HL-60/S4 (cell line): ENCODE data around the gene VPS37B.

ENCODE experiments used
- in situ Hi-C: fragments of 300-500 bp; cut with MboI; formaldehyde crosslinking; loops from 2 replicates; pipeline ENCODE4 v1.14.3; 2022; ENCODE audit warnings: low sequenced_read_pairs

VPS37B gene

DNA sequence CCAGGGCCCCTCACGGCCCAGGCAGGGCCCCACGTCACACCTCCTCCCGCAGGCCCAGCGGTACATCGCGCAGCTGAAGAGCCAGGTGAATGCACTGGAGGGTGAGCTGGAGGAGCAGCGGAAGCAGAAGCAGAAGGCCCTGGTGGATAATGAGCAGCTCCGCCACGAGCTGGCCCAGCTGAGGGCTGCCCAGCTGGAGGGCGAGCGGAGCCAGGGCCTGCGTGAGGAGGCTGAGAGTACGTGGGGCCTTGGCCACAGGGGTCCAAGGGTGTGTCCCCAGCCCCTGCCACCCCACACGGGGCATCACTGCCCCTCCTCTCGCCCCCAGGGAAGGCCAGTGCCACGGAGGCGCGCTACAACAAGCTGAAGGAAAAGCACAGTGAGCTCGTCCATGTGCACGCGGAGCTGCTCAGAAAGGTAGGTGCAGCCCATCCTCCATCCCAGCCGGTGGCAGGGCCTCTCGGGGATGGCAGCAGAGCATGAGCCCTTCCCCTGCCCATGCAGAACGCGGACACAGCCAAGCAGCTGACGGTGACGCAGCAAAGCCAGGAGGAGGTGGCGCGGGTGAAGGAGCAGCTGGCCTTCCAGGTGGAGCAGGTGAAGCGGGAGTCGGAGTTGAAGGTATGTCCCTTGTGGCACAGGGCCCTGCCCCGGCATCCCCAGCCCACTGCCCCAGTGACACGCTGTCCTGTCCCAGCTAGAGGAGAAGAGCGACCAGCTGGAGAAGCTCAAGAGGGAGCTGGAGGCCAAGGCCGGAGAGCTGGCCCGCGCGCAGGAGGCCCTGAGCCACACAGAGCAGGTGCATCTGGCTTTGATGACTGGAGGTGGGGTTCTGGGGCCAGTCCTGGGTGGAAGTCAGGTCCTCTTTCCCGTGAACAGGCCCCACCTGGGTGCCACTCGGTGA lies 39.7 kb downstream of the VPS37B start:
- in situ Hi-C loops: loop anchor here (10.0 to 25.0 kb wide), 2 partner anchors 99 to 381 kb away; partner anchors contain the start of genes MPHOSPH9 and MTRFR

- in situ Hi-C loops: loop anchor here (10.0 to 25.0 kb wide), 2 partner anchors 100 to 382 kb away; partner anchors contain the start of genes MPHOSPH9 and MTRFR
Observed at GRCh38 chr12:122855071-122855829, 40.7 kb downstream of the VPS37B start.

DNA sequence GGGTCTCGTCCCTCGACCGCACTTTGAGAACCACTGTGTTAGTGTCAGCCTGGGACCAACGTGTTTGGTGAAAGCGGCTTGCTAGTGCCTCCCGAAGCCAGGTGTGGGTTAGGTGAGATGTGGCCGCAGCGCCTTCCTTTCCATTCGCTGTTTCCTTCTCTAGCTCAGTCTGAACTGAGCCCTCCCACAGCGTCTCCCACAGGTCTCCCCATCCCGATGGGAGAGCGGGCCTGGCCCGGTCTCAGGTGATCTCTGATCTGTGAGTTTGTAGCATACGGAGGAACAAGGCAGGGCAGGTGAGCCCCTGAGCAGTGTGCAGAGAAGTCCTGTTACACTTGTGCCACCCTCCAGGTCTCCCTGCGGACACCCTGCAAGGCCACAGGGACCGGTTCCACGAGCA lies 41.4 kb downstream of the VPS37B start:
- in situ Hi-C loops: loop anchor here (10.0 to 25.0 kb wide), 2 partner anchors 100 to 383 kb away; partner anchors contain the start of genes MPHOSPH9 and MTRFR

DNA sequence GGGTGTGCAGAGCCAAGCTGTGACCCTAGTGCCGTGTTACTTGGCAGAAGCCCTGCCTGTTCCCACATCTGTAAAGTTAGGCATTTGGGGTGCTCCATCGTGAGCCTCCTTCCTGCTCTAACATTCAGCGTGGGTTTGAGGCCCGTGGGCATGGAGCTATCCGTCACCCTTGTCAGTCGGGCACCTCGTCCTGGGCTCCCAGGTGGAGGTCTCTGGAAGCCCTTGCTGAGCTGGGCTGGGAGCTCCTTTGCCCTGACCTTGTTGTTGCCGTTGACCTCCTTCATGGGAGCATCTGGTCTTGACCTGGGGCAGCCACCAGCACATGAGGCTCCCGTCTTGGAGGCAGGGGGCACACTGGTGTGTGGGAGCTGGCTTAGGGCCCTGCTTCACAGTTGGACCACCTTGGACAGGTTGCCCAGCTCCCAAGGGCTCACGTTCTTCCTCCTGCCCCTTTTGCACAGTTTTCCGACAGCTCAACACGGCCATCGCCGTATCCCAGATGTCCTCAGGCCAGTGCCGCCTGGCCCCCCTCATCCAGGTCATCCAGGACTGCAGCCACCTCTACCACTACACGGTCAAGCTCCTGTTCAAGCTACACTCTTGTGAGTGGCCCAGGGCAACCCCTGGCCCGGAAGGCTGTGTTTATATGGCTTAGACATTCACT lies 42.2 kb downstream of the VPS37B start:
- in situ Hi-C loops: loop anchor here (10.0 to 25.0 kb wide), 2 partner anchors 101 to 384 kb away; partner anchors contain the start of genes MPHOSPH9 and MTRFR

DNA sequence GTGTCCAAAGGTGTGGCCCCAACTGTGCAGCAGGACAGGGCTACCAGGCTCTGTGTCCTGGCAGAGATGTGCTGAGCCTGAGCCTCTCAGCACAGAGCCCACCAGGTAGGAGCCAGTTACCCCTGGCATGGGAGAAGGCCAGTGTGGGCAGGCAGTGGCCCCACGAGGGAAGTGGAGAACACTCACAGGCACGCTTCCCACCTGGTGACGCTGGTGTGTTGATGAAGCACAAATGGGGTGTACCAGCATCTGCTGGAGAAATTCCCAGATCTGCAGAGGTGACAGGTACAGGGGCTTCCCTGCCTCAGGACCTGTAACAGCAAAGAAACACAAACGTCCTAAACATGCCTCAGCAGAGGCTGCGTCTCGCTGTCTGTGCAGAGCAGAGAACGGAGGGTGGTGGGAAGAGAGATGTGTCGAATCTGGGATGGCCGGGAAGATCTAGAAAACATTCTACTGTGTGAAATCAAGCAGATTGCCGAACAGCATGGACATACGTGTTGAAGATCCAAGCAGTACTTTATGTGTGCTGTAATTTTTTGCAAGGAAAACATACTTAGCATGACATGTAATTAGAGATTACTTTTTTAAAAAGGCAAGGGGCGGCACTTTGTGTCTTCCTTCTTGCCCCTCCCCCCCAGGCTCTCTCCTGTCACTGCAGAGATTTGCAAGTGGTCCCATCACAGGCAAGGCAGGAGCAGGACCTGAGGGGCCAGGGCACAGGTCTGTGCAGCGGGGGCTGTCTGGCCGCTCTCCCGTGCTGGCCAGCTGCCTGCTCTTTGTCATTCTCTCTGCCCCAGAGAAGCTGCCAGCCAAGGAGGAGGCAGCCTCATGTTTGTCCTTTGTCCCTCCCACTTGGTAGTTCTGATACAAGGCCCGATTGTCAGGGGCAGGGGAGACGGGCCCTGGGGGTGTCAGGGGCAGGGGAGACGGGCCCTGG lies 43.3 kb downstream of the VPS37B start:
- in situ Hi-C loops: loop anchor here (10.0 to 25.0 kb wide), 2 partner anchors 102 to 385 kb away; partner anchors contain the start of genes MPHOSPH9 and MTRFR

DNA sequence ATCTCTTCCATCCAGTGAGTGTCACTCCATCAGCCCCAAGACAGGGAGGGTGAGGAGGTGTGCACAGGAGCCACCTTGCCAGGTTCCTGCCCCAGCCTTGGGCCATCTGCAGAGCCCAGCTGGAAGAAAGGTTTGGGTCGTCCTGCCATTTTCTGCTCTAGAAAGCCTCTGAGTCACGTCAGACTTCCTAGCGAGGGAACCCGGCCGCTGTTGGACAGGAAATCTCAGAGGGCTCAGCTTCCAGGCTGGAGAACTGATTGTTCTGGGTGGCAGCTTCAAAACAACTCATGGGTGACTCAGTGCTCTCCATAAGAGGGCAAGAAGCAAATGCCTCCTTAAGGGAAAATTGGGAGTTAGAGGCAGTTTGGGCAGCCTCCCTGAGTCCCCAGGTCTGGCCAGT lies 44.1 kb downstream of the VPS37B start:
- in situ Hi-C loops: loop anchor here (10.0 to 25.0 kb wide), 2 partner anchors 103 to 385 kb away; partner anchors contain the start of genes MPHOSPH9 and MTRFR

DNA sequence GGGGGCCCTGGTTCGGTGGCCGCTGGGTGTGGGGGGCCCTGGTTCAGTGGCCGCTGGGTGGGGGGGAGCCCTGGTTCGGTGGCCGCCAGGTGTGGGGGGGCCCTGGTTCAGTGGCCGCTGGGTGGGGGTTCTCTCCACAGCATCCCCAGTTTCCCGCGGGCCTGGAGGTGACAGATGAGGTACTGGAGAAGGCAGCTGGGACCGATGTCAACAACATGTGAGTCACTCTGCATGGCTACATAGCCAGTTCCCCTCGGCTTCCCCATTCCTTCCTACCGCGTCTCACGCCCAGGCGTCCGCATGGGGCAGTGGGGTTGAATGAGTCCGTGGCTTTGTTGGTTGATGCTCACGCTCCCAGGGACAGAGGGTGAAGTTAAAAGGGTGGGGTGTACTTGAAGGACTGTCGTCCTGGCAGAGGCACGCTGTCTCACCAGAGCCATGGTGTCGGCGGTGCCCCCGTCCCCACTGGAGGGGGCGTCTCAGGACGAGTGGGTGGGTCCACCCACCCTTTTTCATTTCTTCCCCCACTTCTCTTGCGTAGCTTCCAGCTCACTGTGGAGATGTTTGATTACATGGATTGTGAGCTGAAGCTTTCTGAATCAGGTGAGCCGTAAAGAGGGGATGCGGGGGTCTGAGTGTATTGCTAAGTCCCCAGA lies 45.1 kb downstream of the VPS37B start:
- in situ Hi-C loops: loop anchor here (10.0 to 25.0 kb wide), 2 partner anchors 104 to 386 kb away; partner anchors contain the start of genes MPHOSPH9 and MTRFR

GRCh38 chr12:122850048-122850445 lies 45.9 kb downstream of the VPS37B start:
- in situ Hi-C loops: loop anchor here (10.0 to 25.0 kb wide), 2 partner anchors 105 to 387 kb away; partner anchors contain the start of genes MPHOSPH9 and MTRFR

- in situ Hi-C loops: loop anchor here (10.0 to 25.0 kb wide), 2 partner anchors 105 to 388 kb away; partner anchors contain the start of genes MPHOSPH9 and MTRFR
Observed at GRCh38 chr12:122849352-122850047, 46.4 kb downstream of the VPS37B start.

- in situ Hi-C loops: no loop called here
Observed at GRCh38 chr12:122848471-122849351, 47.2 kb downstream of the VPS37B start.

GRCh38 chr12:122847921-122848421 lies 48.0 kb downstream of the VPS37B start:
- in situ Hi-C loops: no loop called here

DNA sequence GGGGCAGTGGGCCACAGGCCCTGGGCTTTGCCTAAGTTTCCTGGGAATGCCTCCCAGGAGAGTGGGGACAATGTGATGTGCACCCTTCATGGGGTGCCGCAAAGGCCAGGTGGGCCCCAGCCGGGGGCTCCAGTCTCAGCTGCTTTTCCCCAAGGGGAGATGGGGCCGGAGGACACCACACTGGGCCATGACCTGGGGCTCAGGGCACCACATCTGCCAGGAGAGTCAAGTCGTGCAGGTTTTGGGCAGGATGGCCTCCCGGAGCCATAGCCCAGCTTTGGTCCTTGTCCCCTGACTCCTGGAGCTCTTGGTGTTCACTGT lies 48.4 kb downstream of the VPS37B start:
- in situ Hi-C loops: no loop called here

- in situ Hi-C loops: no loop called here
Observed at GRCh38 chr12:122846622-122847515, 49.1 kb downstream of the VPS37B start.

DNA sequence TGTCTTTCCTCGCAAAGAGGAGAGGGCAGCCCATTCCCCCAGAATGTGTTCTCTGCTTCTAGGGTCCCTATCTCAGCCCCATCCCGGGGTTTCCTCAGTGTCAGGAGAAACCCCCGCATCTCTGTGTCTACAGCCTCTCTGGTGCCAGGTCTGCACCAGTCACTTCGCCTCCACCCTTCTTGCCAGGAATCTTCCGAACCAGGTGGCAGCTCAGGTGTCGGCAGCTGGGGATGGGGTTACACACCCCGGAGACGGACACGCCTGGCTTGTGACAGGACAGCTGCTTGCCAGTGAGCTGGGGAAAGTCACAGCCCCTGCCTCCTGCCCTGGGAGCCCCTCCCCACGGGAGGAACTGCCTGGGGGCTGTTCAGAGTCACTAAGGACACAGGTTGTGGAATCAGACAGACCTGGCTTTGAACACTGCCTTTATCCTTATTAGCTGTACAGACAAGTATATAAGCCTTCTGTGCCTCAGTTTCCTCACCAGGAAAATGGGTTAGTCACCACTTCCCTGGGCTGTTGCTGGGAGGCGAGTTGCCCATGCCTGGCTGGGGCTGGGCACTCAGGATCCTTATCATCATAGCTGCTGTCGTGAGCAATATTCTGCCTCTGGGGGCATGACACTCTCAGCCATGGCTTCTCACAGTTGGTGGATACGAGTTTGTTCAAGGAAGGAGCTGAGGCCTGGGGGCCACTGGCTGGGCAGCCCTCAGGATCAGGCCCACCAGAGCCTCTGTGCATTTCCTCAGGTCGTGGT lies 49.9 kb downstream of the VPS37B start:
- in situ Hi-C loops: no loop called here

DNA sequence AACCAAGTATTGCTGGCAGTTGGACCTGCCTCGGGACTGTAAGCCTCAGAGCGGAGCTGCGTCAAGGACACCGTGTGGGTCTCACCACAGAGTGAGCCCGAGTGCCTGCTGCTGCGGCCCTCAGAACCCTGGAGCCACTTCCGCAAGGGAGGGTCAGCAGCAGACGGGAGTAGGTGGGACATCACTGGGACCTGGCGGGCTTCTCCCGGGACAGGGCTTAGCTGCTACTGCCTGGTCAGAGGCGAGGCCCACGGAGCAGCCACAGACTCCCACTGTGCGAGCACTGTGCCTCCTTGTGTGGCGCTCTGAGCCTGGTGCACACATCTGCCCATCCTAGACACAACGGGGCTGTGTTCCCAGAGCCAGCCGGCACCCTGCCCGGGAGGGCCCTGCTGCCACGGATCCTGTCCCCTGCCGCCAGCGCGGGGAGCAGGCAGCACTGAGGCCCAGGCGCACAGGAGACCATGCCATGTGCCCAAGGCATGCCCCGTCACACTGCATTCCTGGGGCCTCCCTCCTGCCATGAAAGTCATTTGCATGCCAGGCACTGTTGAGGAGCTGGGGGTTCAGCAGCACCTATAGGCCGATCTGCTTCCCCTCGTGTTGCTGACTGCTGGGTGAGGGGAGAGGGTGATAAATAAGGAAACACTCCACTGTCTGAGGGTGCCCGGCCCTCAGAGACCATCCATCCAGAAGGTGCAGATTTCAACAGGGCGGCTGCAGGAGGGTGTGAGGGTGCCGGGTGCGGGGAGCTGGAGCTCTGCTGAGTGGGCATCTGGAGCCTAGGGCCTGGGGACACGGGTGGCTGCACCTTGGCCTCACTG lies 50.7 kb downstream of the VPS37B start:
- in situ Hi-C loops: no loop called here
